Measurements from ENCODE around the gene RAB31.
"Not testable (repeated sequence)": the region's sequence is repeated elsewhere in the genome, so short reads cannot be mapped to it uniquely, and the experiment has no call there.

The RAB31 gene

GRCh38 chr18:9890957-9891356 lies 182.9 kb downstream of the RAB31 start:
- Histone ChIP-seq H3K27ac (ENCODE audit: low read depth in 2 of 2, low read length in 2 of 2) (no peak overlapping the region), H3K4me3 (ENCODE audit: low read length in 2 of 2) (no peak overlapping the region), H3K9me3 (ENCODE audit: control insufficient read depth in 2 of 2, low read length in 2 of 2) (no peaks in the 10 kb centered on the region), H3K9ac (ENCODE audit: low read depth in 1 of 2, low read length in 2 of 2) (no peak overlapping the region), H3K36me3 (ENCODE audit: control insufficient read depth in 2 of 2, insufficient read depth in 2 of 2, low read length in 2 of 2) (no peaks in the 10 kb centered on the region), H3K27me3 (ENCODE audit: control insufficient read depth in 2 of 2, insufficient read depth in 2 of 2, low read length in 2 of 2) (no peaks in the 10 kb centered on the region), H3K4me1 (ENCODE audit: control insufficient read depth in 2 of 2, insufficient read depth in 2 of 2, low read length in 2 of 2) (no peaks in the 10 kb centered on the region)

GRCh38 chr18:9891515-9891914 lies 183.4 kb downstream of the RAB31 start:
- not testable (repeated sequence) for H3K9me3 ChIP-seq (ENCODE audit: control insufficient read depth in 2 of 2, low read length in 2 of 2); H3K4me1 ChIP-seq (ENCODE audit: control insufficient read depth in 2 of 2, insufficient read depth in 2 of 2, low read length in 2 of 2); H3K9ac ChIP-seq (ENCODE audit: low read depth in 1 of 2, low read length in 2 of 2); H3K36me3 ChIP-seq (ENCODE audit: control insufficient read depth in 2 of 2, insufficient read depth in 2 of 2, low read length in 2 of 2); H3K4me3 ChIP-seq (ENCODE audit: low read length in 2 of 2); H3K27ac ChIP-seq (ENCODE audit: low read depth in 2 of 2, low read length in 2 of 2); H3K27me3 ChIP-seq (ENCODE audit: control insufficient read depth in 2 of 2, insufficient read depth in 2 of 2, low read length in 2 of 2)

- H3K4me1 ChIP-seq (ENCODE audit: control insufficient read depth in 2 of 2, insufficient read depth in 2 of 2, low read length in 2 of 2), result peaks cover 0 to 5% of the 10 kb centered on the region in 2 donors
- H3K9ac ChIP-seq (ENCODE audit: low read depth in 1 of 2, low read length in 2 of 2), result no peak overlapping the region
- no peak overlapping the region for H3K27ac ChIP-seq (ENCODE audit: low read depth in 2 of 2, low read length in 2 of 2)
- no peaks in the 10 kb centered on the region for H3K36me3 ChIP-seq (ENCODE audit: control insufficient read depth in 2 of 2, insufficient read depth in 2 of 2, low read length in 2 of 2)
- no peaks in the 10 kb centered on the region for H3K27me3 ChIP-seq (ENCODE audit: control insufficient read depth in 2 of 2, insufficient read depth in 2 of 2, low read length in 2 of 2)
- H3K4me3 ChIP-seq (ENCODE audit: low read length in 2 of 2), result no peak overlapping the region
- H3K9me3 ChIP-seq (ENCODE audit: control insufficient read depth in 2 of 2, low read length in 2 of 2), result no peaks in the 10 kb centered on the region
Observed at GRCh38 chr18:9894454-9895068, 186.5 kb downstream of the RAB31 start.

- no peak overlapping the region for H3K4me3 ChIP-seq (ENCODE audit: low read length in 2 of 2)
- peaks cover 0 to 5% of the 10 kb centered on the region in 2 donors for H3K4me1 ChIP-seq (ENCODE audit: control insufficient read depth in 2 of 2, insufficient read depth in 2 of 2, low read length in 2 of 2)
- no peak overlapping the region for H3K27ac ChIP-seq (ENCODE audit: low read depth in 2 of 2, low read length in 2 of 2)
- no peak overlapping the region for H3K9ac ChIP-seq (ENCODE audit: low read depth in 1 of 2, low read length in 2 of 2)
- H3K36me3 ChIP-seq (ENCODE audit: control insufficient read depth in 2 of 2, insufficient read depth in 2 of 2, low read length in 2 of 2), result no peaks in the 10 kb centered on the region
- no peaks in the 10 kb centered on the region for H3K9me3 ChIP-seq (ENCODE audit: control insufficient read depth in 2 of 2, low read length in 2 of 2)
- H3K27me3 ChIP-seq (ENCODE audit: control insufficient read depth in 2 of 2, insufficient read depth in 2 of 2, low read length in 2 of 2), result no peaks in the 10 kb centered on the region
Observed at GRCh38 chr18:9897129-9897528, 189.0 kb downstream of the RAB31 start.

- H3K4me1 ChIP-seq (ENCODE audit: control insufficient read depth in 2 of 2, insufficient read depth in 2 of 2, low read length in 2 of 2); H3K9ac ChIP-seq (ENCODE audit: low read depth in 1 of 2, low read length in 2 of 2); H3K27me3 ChIP-seq (ENCODE audit: control insufficient read depth in 2 of 2, insufficient read depth in 2 of 2, low read length in 2 of 2); H3K4me3 ChIP-seq (ENCODE audit: low read length in 2 of 2); H3K36me3 ChIP-seq (ENCODE audit: control insufficient read depth in 2 of 2, insufficient read depth in 2 of 2, low read length in 2 of 2); H3K9me3 ChIP-seq (ENCODE audit: control insufficient read depth in 2 of 2, low read length in 2 of 2); H3K27ac ChIP-seq (ENCODE audit: low read depth in 2 of 2, low read length in 2 of 2): not testable (repeated sequence)
Observed at GRCh38 chr18:9897787-9898291, 189.7 kb downstream of the RAB31 start.

GRCh38 chr18:9898792-9899549 lies 190.9 kb downstream of the RAB31 start:
- H3K4me3 ChIP-seq (ENCODE audit: low read length in 2 of 2), result no peak overlapping the region
- H3K4me1 ChIP-seq (ENCODE audit: control insufficient read depth in 2 of 2, insufficient read depth in 2 of 2, low read length in 2 of 2), result peaks cover 0 to 5% of the 10 kb centered on the region in 2 donors
- H3K36me3 ChIP-seq (ENCODE audit: control insufficient read depth in 2 of 2, insufficient read depth in 2 of 2, low read length in 2 of 2), result no peaks in the 10 kb centered on the region
- no peak overlapping the region for H3K9ac ChIP-seq (ENCODE audit: low read depth in 1 of 2, low read length in 2 of 2)
- H3K27ac ChIP-seq (ENCODE audit: low read depth in 2 of 2, low read length in 2 of 2), result peak overlapping the region; percentile 56 to 58
- H3K9me3 ChIP-seq (ENCODE audit: control insufficient read depth in 2 of 2, low read length in 2 of 2), result no peaks in the 10 kb centered on the region
- H3K27me3 ChIP-seq (ENCODE audit: control insufficient read depth in 2 of 2, insufficient read depth in 2 of 2, low read length in 2 of 2), result no peaks in the 10 kb centered on the region

GRCh38 chr18:9899550-9899930 lies 191.4 kb downstream of the RAB31 start:
- H3K4me1 ChIP-seq (ENCODE audit: control insufficient read depth in 2 of 2, insufficient read depth in 2 of 2, low read length in 2 of 2); H3K4me3 ChIP-seq (ENCODE audit: low read length in 2 of 2); H3K9me3 ChIP-seq (ENCODE audit: control insufficient read depth in 2 of 2, low read length in 2 of 2); H3K9ac ChIP-seq (ENCODE audit: low read depth in 1 of 2, low read length in 2 of 2); H3K27me3 ChIP-seq (ENCODE audit: control insufficient read depth in 2 of 2, insufficient read depth in 2 of 2, low read length in 2 of 2); H3K36me3 ChIP-seq (ENCODE audit: control insufficient read depth in 2 of 2, insufficient read depth in 2 of 2, low read length in 2 of 2): not testable (repeated sequence)
- peak overlapping the region in 1 of 2 donors; percentile 58 for H3K27ac ChIP-seq (ENCODE audit: low read depth in 2 of 2, low read length in 2 of 2)

GRCh38 chr18:9900699-9901098 lies 192.6 kb downstream of the RAB31 start:
- no peaks in the 10 kb centered on the region for H3K36me3 ChIP-seq (ENCODE audit: control insufficient read depth in 2 of 2, insufficient read depth in 2 of 2, low read length in 2 of 2)
- H3K27ac ChIP-seq (ENCODE audit: low read depth in 2 of 2, low read length in 2 of 2), result no peak overlapping the region
- H3K9ac ChIP-seq (ENCODE audit: low read depth in 1 of 2, low read length in 2 of 2), result no peak overlapping the region
- peaks cover 0 to 5% of the 10 kb centered on the region in 2 donors for H3K4me1 ChIP-seq (ENCODE audit: control insufficient read depth in 2 of 2, insufficient read depth in 2 of 2, low read length in 2 of 2)
- H3K9me3 ChIP-seq (ENCODE audit: control insufficient read depth in 2 of 2, low read length in 2 of 2), result no peaks in the 10 kb centered on the region
- no peaks in the 10 kb centered on the region for H3K27me3 ChIP-seq (ENCODE audit: control insufficient read depth in 2 of 2, insufficient read depth in 2 of 2, low read length in 2 of 2)
- H3K4me3 ChIP-seq (ENCODE audit: low read length in 2 of 2), result no peak overlapping the region

GRCh38 chr18:9901377-9901776 lies 193.3 kb downstream of the RAB31 start:
- Histone ChIP-seq H3K36me3 (ENCODE audit: control insufficient read depth in 2 of 2, insufficient read depth in 2 of 2, low read length in 2 of 2) (no peaks in the 10 kb centered on the region), H3K9me3 (ENCODE audit: control insufficient read depth in 2 of 2, low read length in 2 of 2) (no peaks in the 10 kb centered on the region), H3K4me1 (ENCODE audit: control insufficient read depth in 2 of 2, insufficient read depth in 2 of 2, low read length in 2 of 2) (peaks cover 0 to 5% of the 10 kb centered on the region in 2 donors), H3K4me3 (ENCODE audit: low read length in 2 of 2) (no peak overlapping the region), H3K9ac (ENCODE audit: low read depth in 1 of 2, low read length in 2 of 2) (no peak overlapping the region), H3K27ac (ENCODE audit: low read depth in 2 of 2, low read length in 2 of 2) (no peak overlapping the region), H3K27me3 (ENCODE audit: control insufficient read depth in 2 of 2, insufficient read depth in 2 of 2, low read length in 2 of 2) (no peaks in the 10 kb centered on the region)

GRCh38 chr18:9902264-9902663 lies 194.2 kb downstream of the RAB31 start:
- not testable (repeated sequence) for H3K27me3 ChIP-seq (ENCODE audit: control insufficient read depth in 2 of 2, insufficient read depth in 2 of 2, low read length in 2 of 2); H3K27ac ChIP-seq (ENCODE audit: low read depth in 2 of 2, low read length in 2 of 2); H3K9ac ChIP-seq (ENCODE audit: low read depth in 1 of 2, low read length in 2 of 2); H3K36me3 ChIP-seq (ENCODE audit: control insufficient read depth in 2 of 2, insufficient read depth in 2 of 2, low read length in 2 of 2); H3K9me3 ChIP-seq (ENCODE audit: control insufficient read depth in 2 of 2, low read length in 2 of 2); H3K4me3 ChIP-seq (ENCODE audit: low read length in 2 of 2); H3K4me1 ChIP-seq (ENCODE audit: control insufficient read depth in 2 of 2, insufficient read depth in 2 of 2, low read length in 2 of 2)

All from mucosa of rectum (tissue), 2 donors.